ENCODE data around the gene SLC4A4.

GRCh38 chr4:71570492-71570891, 231.7 kb downstream of the SLC4A4 start:
- TF ChIP-seq CTCF (tag by site-specific recombination; IDR thresholded peaks at IDR 0.05), result no peak
- TF ChIP-seq ZNF626 (tag by site-specific recombination; IDR thresholded peaks at IDR 0.05), result no peak
- TF ChIP-seq ZNF19 (tag by site-specific recombination; IDR thresholded peaks at IDR 0.05; ENCODE audit: low read depth), result no peak
- TF ChIP-seq BCL11A (tag by site-specific recombination; IDR thresholded peaks at IDR 0.05; ENCODE audit: low read depth), result no peak

All from HEK293 (cell line).